ENCODE data around the gene CRTC2.

Gene CRTC2

GRCh38 chr1:153961421-153961820, 3.0 kb upstream of the CRTC2 start:
- in situ Hi-C loops (cut with HindIII; ENCODE audit: low pct_ligation_motif_present, low sequenced_read_pairs): no loop called here
- no peaks in the 10 kb centered on the region for H3K27me3 ChIP-seq (replicated peaks)
- no peak for TF ChIP-seq CTCF (IDR thresholded peaks at IDR 0.05; ENCODE audit: low read depth, low read length, missing control alignments)
- no peak overlapping the region for H3K4me3 ChIP-seq (ENCODE audit: low read depth, low read length)
- no peak for DNase-seq
- peaks cover 2% of the 10 kb centered on the region for H3K36me3 ChIP-seq (replicated peaks)
- no peak overlapping the region for H3K27ac ChIP-seq

GRCh38 chr1:153960206-153960605, 1.8 kb upstream of the CRTC2 start:
- no peaks in the 10 kb centered on the region for H3K27me3 ChIP-seq (replicated peaks)
- DNase-seq: no peak
- in situ Hi-C loops (cut with HindIII; ENCODE audit: low pct_ligation_motif_present, low sequenced_read_pairs): no loop called here
- TF ChIP-seq CTCF (IDR thresholded peaks at IDR 0.05; ENCODE audit: low read depth, low read length, missing control alignments): no peak
- H3K4me3 ChIP-seq (ENCODE audit: low read depth, low read length): no peak overlapping the region
- no peak overlapping the region for H3K27ac ChIP-seq
- peaks cover 2% of the 10 kb centered on the region for H3K36me3 ChIP-seq (replicated peaks)

- TF ChIP-seq CTCF (IDR thresholded peaks at IDR 0.05; ENCODE audit: low read depth, low read length, missing control alignments): no peak
- no peak for DNase-seq
- in situ Hi-C loops (cut with HindIII; ENCODE audit: low pct_ligation_motif_present, low sequenced_read_pairs): no loop called here
- Histone ChIP-seq H3K27me3 (replicated peaks) (no peaks in the 10 kb centered on the region), H3K4me3 (ENCODE audit: low read depth, low read length) (no peak overlapping the region), H3K36me3 (replicated peaks) (peaks cover 2% of the 10 kb centered on the region), H3K27ac (no peak overlapping the region)
These were observed 1.0 kb upstream of the CRTC2 start for GRCh38 chr1:153959454-153959853.

- Histone ChIP-seq H3K36me3 (replicated peaks) (peaks cover 6% of the 10 kb centered on the region), H3K4me3 (ENCODE audit: low read depth, low read length) (peak overlapping the region; percentile 20), H3K27me3 (replicated peaks) (no peaks in the 10 kb centered on the region), H3K27ac (no peak overlapping the region)
- TF ChIP-seq CTCF (IDR thresholded peaks at IDR 0.05; ENCODE audit: low read depth, low read length, missing control alignments): no peak
- in situ Hi-C loops (cut with HindIII; ENCODE audit: low pct_ligation_motif_present, low sequenced_read_pairs): no loop called here
- no peak for DNase-seq
These were observed 499 bp upstream of the CRTC2 start for GRCh38 chr1:153958961-153959260.

GRCh38 chr1:153957744-153958110, 685 bp downstream of the CRTC2 start:
- no peak for DNase-seq
- no peak for TF ChIP-seq CTCF (IDR thresholded peaks at IDR 0.05; ENCODE audit: low read depth, low read length, missing control alignments)
- Histone ChIP-seq H3K27me3 (replicated peaks) (no peaks in the 10 kb centered on the region), H3K36me3 (replicated peaks) (peaks cover 12% of the 10 kb centered on the region), H3K27ac (peak overlapping the region; percentile 72), H3K4me3 (ENCODE audit: low read depth, low read length) (peak overlapping the region; percentile 91)
- in situ Hi-C loops (cut with HindIII; ENCODE audit: low pct_ligation_motif_present, low sequenced_read_pairs): no loop called here

GRCh38 chr1:153956997-153957715, 1.3 kb downstream of the CRTC2 start:
- Histone ChIP-seq H3K36me3 (replicated peaks) (peaks cover 18% of the 10 kb centered on the region), H3K4me3 (ENCODE audit: low read depth, low read length) (peak overlapping the region; percentile 91), H3K27ac (no peak overlapping the region), H3K27me3 (replicated peaks) (no peaks in the 10 kb centered on the region)
- no peak for DNase-seq
- TF ChIP-seq CTCF (IDR thresholded peaks at IDR 0.05; ENCODE audit: low read depth, low read length, missing control alignments): no peak
- in situ Hi-C loops (cut with HindIII; ENCODE audit: low pct_ligation_motif_present, low sequenced_read_pairs): no loop called here
